Chondrocyte (in vitro differentiated cells): ENCODE results near the gene EMSY. TPM values are rescaled to one million over a fixed set of nuclear protein-coding genes. Genes with fewer than 3 reads are reported as not detected.

Source experiments
- DNase-seq: peaks from one replicate; pipeline ENCODE4 v3.0.0; 2021; ENCODE audit warnings: mixed read lengths, low spot score
- H3K27ac Mint-ChIP-seq: one replicate; pipeline ENCODE4 v1.8.0; 2021; ENCODE audit warnings: mild to moderate bottlenecking, moderate library complexity, mixed read lengths; ENCODE audit not compliant: unreplicated experiment
- H3K27me3 Mint-ChIP-seq: 2 replicates; pipeline ENCODE4 v1.8.0; 2021; ENCODE audit warnings: low read depth, mixed read lengths
- H3K36me3 Mint-ChIP-seq: 2 replicates; pipeline ENCODE4 v1.8.0; 2021; ENCODE audit warnings: low read depth, mixed read lengths
- H3K4me1 Mint-ChIP-seq: 2 replicates; pipeline ENCODE4 v1.8.0; 2021; ENCODE audit warnings: low read depth, mild to moderate bottlenecking, mixed read lengths
- H3K4me3 Mint-ChIP-seq: one replicate; pipeline ENCODE4 v1.8.0; 2021; ENCODE audit warnings: mild to moderate bottlenecking, moderate library complexity, mixed read lengths; ENCODE audit not compliant: unreplicated experiment
- H3K9me3 Mint-ChIP-seq: 2 replicates; pipeline ENCODE4 v1.8.0; 2021; ENCODE audit warnings: low read depth, mixed read lengths
- total RNA-seq: library from RNA; stranded (reverse); gene quantifications from 3 replicates; pipeline ENCODE4 v1.2.1, GENCODE V29; 2021
- TF ChIP-seq, protein P1 (sequence below): fragments of 200-600 bp; sonication (generic); IDR thresholded peaks from 2 replicates; pipeline ENCODE4 v1.5.0; 2021; ENCODE audit warnings: antibody characterized with exemption, mild to moderate bottlenecking, moderate library complexity

EMSY gene
- total RNA-seq, 1 donor from 2014 or later: 17.1 TPM

DNA sequence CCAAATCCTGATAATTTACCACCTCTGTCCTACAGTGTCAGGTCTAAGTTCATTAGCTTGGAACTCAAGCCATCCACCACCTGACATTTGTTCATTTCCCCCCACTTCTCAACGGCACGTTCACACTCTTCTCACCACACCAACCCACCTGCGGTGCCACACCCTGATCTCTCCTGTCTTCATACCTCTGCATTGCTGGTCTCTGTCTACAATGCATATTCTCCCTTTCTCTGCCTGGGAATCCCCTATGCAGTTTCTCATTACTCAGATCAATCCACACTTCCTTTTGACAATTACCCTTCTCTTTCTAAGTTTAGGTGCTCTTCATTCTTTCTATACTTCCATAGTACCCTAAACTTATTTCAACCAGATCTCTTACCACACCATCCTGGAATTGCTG, 20.4 kb upstream of the EMSY start:
- DNase-seq: no peak
- H3K4me1 Mint-ChIP-seq: no peaks in the 10 kb centered on the region
- H3K36me3 Mint-ChIP-seq: no peaks in the 10 kb centered on the region
- no peaks in the 10 kb centered on the region for H3K9me3 Mint-ChIP-seq
- no peak overlapping the region for H3K4me3 Mint-ChIP-seq
- H3K27me3 Mint-ChIP-seq: peaks cover 3% of the 10 kb centered on the region
- TF ChIP-seq, protein P1, sequence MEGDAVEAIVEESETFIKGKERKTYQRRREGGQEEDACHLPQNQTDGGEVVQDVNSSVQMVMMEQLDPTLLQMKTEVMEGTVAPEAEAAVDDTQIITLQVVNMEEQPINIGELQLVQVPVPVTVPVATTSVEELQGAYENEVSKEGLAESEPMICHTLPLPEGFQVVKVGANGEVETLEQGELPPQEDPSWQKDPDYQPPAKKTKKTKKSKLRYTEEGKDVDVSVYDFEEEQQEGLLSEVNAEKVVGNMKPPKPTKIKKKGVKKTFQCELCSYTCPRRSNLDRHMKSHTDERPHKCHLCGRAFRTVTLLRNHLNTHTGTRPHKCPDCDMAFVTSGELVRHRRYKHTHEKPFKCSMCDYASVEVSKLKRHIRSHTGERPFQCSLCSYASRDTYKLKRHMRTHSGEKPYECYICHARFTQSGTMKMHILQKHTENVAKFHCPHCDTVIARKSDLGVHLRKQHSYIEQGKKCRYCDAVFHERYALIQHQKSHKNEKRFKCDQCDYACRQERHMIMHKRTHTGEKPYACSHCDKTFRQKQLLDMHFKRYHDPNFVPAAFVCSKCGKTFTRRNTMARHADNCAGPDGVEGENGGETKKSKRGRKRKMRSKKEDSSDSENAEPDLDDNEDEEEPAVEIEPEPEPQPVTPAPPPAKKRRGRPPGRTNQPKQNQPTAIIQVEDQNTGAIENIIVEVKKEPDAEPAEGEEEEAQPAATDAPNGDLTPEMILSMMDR: no peak
- no peak overlapping the region for H3K27ac Mint-ChIP-seq

- Mint-ChIP-seq H3K4me1 (no peaks in the 10 kb centered on the region), H3K27me3 (peaks cover 3% of the 10 kb centered on the region), H3K9me3 (no peaks in the 10 kb centered on the region), H3K4me3 (no peak overlapping the region), H3K36me3 (no peaks in the 10 kb centered on the region), H3K27ac (no peak overlapping the region)
- DNase-seq: no peak
- TF ChIP-seq, protein P1: no peak
Measured at GRCh38 chr11:76424891-76425290, 19.9 kb upstream of the EMSY start.

DNA sequence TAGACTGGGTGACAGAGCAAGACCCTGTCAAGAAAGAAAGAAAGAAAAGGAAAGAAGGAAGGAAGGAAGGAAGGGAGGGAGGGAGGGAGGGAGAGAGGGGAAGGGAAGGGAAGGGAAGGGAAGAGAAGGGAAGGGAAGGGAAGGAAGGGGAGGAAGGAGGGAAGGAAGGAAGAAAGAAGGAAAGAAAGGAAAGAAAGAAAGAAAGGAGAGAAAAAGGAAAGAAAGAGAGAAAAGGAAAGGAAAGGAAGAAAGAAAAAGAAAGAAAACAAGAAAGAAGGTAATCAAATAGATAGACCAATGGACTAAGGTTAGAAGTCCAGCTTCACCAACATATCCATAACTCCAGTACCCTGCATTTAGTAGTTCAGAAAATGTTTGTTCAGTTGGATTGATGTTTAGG, 18.2 kb upstream of the EMSY start:
- TF ChIP-seq, protein P1: no peak
- H3K36me3 Mint-ChIP-seq: no peaks in the 10 kb centered on the region
- H3K27ac Mint-ChIP-seq: no peak overlapping the region
- no peak for DNase-seq
- H3K9me3 Mint-ChIP-seq: no peaks in the 10 kb centered on the region
- no peak overlapping the region for H3K4me3 Mint-ChIP-seq
- no peaks in the 10 kb centered on the region for H3K4me1 Mint-ChIP-seq
- peaks cover 3% of the 10 kb centered on the region for H3K27me3 Mint-ChIP-seq

DNA sequence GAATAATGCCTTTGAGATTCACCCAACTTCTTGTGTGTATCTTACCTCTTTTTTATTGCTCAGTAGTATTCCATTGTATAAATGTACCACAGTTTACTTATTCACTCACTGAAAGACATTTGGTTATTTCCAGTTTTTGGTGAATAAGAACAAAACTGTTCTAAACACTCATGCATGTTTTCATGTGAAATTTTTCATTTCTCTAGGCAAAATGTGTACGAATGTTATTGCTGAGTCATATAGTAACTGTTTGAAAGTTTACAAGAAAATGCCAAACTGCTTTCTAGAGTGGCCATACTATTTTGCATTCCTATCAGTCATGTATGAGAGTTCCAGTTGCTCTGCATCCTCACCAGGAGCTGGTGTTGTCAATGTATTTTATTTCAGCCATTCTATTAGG, 8.8 kb upstream of the EMSY start:
- no peak overlapping the region for H3K27ac Mint-ChIP-seq
- no peaks in the 10 kb centered on the region for H3K4me1 Mint-ChIP-seq
- TF ChIP-seq, protein P1: no peak
- no peak for DNase-seq
- H3K9me3 Mint-ChIP-seq: no peaks in the 10 kb centered on the region
- no peaks in the 10 kb centered on the region for H3K27me3 Mint-ChIP-seq
- no peak overlapping the region for H3K4me3 Mint-ChIP-seq
- H3K36me3 Mint-ChIP-seq: no peaks in the 10 kb centered on the region

DNA sequence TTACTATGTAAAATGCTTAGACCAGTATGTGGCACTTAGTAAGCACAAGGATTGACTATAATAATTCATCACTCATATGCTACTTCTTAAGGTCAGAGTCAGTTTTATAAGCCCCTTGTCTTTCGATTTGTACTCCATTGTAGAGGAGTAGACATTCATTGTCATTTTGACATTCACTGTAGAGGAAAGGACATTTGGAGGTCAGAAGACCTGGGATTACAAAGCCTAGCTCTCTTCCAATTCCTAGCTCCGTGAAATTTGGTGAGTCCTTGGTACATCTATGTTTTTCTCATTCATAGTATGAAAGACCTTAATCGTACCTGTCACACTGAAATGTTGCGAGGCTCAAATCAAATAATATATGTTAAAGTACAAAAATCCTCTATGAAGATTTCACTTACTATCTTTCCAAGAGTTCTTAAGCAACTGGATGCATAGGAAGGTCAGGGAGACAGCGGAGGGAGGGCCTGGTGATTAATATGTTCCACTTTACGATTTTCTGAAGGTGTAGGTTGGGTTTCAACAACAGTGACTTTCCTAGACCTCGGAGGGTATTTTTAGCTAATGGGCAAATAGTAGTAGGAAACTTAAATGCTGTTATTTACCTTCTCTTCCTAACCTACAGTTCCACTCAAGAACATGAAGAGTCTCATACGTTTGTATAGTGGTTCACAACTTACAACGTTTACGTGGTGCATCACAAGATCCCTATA, 1.4 kb upstream of the EMSY start:
- TF ChIP-seq, protein P1: no peak
- H3K36me3 Mint-ChIP-seq: no peaks in the 10 kb centered on the region
- peak overlapping the region; percentile 96 for H3K4me3 Mint-ChIP-seq
- H3K9me3 Mint-ChIP-seq: no peaks in the 10 kb centered on the region
- peaks cover 26% of the 10 kb centered on the region for H3K4me1 Mint-ChIP-seq
- H3K27me3 Mint-ChIP-seq: no peaks in the 10 kb centered on the region
- peak overlapping the region; percentile 98 for H3K27ac Mint-ChIP-seq
- DNase-seq: no peak
